HG03378 (cell line): ENCODE measurements around the gene SFRP2.
A peak's percentile ranks its signal among the peaks of the same experiment; 100 is the strongest.

Experiments
- ATAC-seq: cut with Tn5 transposase; IDR thresholded peaks from one replicate; pipeline ENCODE4 v1.9.1; 2021; ENCODE audit warnings: mild to moderate bottlenecking, moderate library complexity; ENCODE audit not compliant: unreplicated experiment

Gene SFRP2

DNA sequence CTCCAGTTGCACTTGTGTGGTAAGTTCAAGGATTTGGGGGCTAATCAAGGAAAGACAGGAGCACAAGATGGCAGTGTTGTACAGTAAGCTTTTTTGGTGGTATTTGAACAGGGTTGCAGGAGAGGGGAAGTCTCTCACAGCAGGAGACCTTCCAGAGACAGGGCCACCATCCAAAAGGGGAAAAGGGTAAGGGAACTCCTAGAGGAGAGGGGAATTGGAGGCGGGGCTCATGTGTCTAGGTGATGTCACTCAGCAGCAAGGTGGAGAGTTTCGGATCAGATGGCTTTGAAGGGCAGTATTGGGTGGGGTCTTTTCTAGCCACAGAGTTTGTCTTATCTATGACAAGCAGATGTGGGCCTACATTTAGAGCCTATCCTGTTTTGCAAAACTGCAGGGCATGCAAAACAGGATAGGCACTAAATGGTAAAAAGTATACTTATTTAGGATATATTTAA is 15.6 kb downstream of the SFRP2 start:
- no peak for ATAC-seq

DNA sequence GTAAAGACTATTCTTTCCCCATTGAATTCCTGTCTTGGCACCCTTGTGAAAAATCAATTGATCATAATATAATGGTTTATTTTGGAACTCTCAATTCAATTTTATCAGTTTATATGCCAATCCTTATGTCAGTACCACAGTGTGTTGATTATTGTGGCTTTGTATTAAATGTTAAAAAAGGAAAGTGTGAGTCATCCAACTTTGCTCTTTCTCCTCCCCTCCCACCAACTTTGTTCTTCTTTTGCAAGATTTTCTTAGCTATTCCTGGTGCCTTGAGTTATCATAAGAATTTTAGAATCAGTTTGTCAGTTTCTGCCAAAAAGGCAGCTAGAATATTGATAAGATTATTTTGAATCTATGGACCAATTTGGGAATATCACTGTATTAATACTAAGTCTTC is 17.8 kb downstream of the SFRP2 start:
- ATAC-seq: no peak

DNA sequence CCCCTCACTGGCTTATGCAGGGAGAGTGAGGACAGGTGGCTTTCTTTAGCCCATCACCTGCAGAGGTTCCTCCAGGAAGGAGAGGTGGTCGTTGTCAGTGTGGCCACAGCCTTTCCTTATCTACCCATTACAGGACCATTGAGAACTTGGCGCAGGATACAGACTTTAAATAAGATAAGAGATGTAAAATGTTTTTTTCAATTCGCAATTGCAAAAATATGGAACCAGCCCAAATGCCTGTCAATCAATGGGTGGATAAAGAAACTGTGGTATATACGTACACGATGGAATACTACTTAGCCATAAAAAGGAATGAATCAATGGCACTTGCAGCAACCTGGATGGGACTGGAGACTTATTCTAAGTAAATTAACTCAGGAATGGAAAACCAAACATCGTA is 22.1 kb downstream of the SFRP2 start:
- no peak for ATAC-seq

DNA sequence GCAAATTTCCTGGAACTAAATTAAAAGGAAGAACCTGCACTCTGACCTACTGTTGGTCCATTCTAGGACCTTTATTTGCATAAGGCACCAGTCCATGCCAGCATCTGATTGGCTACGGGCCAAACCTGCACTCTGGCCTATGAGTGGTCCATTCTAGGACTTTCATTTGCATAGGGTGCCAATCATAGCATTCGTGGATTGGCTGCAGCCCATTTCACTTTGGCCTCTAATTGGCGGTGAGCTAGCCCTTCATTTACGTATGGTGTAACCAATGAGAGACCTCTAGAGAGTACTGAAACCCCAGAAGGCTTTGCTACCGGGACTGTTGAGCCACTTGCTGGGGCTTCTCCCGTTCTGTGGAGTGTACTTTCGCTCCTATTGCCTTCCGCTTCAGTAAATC is 23.0 kb downstream of the SFRP2 start:
- ATAC-seq: no peak

DNA sequence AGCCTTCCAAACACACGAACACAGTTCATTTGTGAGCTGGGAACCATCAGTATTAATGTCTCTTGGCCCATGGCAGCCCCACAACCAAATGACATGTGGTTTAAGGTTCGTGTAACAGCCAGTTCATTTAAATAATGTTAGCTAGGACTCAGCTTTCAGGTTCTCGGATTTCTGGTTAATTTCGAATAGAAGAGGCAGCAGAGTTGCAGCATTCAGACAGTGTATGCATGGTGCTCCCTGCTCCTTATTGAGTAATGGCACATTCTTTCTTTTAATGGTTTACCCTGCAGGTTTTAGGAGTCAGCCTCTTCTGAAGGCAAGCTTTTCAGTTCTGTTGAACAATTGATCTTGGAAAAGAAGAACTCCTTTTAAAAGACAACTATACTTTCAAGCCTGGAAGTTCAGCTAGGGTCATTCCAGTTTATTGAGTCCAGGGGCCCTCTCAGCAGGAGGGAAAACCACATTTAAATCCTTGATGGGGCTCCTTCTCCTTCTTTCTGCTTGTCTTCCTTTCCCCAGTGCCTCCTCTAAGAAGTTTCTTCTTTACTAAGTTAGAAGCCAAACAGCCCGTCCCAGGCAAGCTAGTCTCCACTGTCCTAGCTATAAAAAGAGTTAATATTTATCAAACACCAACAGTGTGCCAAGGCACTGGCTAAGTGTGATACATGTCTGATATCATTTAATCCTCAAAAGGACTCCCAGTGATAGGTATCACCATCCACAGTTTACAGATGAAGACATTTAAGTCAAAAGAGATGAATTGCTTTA is 24.1 kb downstream of the SFRP2 start:
- ATAC-seq: no peak

DNA sequence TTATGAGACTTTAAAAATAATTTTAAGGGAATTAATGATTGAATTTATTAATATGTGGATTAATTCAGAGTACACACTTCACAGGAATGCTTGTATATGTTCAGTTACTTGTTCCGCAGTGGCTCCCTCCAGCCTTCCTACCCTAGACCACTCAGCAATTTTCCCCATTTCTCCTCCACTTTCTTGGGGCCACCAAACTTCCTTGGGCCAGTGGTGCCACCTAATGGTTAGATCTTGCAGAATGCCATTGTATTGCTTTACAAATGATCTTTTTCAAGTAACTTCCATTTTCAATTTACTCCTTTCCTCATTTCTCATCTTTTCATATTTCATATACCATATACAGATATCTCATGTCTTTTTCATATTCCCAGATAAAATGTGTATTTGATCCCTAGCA is 25.5 kb downstream of the SFRP2 start:
- ATAC-seq: no peak

DNA sequence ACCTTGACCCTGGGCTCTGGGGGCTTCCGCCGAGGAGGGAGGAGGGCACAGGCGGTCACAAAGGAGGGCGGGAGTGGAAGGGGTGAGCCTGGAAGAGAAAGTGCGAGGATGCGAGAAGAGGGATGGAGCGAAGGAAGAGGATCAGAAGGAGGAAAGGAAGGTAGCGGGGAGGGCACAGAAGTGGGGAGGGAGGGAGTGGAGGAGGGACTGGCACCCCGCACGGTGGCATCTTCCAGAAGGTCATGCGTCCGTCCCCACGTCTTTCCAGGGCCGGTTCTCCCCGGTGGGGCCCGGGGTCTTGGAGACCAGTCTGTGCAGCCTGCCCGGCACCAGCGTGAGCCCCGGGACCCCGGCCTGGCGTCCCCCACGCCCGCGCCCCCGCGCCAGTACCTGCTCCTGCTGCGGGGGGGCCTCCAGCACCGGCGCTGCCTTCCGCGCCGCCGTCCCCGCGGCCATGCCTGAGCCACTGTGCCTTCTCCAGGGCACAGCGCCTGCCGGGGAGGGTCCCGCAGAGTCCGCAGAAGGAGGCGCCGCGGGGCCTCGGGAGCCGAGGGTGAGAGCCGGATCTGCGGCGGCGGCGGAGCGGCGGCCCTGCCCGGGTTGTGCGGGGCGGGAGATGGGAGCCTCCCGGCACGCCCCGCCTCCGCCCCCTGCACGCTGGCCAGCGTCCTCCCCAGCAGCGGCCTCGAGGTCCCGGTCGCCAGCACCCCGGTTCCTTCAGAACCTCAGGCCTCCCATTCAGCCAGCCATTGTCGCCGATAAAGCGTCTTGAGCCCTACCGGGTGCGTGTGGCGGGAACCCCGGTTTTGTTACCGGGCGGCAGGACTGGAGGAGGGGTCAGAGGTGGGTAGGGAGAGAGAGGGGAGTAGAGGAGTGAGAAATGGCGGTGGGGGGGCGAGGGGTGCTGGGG is 29.2 kb downstream of the SFRP2 start, which contains the start of gene RNF175:
RNF175 (minus strand) TSS at position 618 of the 910 bp plus-strand sequence; CDS start at position 456, 162 bp downstream.
- no peak for ATAC-seq

DNA sequence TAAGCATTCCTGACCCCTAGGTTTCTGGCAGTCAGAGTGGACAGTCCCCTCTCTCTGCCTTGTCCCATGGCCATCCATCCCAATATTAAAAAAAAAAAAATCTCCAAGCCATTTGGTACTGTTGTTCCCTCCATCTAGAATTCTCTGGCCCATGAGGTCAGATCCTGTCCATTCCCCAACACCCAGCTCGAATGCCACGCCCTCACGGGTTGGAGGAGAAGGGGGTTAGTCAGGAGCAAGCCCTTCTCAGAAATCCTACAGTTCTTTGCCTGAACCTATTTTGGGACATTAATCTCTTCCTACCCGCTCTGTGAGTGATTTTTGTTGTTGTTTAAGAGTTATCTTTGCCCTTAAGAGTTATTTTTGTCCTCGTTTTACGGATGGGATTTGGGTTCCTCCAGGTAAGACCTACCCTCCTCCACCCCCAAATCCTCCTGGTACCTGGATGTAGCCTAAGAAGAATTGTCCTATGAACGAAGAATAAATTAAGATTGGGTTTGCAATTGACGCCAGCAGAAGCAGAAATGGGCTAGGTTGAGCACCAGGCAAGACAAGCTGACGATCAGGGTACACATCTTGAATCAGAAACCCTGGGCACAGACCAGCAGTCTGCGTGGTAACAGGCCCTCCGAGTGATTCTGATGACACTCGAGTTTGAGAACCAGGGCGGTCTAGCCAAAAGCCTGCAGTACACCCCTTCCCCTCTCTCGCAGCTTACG is 30.0 kb downstream of the SFRP2 start:
- no peak for ATAC-seq

DNA sequence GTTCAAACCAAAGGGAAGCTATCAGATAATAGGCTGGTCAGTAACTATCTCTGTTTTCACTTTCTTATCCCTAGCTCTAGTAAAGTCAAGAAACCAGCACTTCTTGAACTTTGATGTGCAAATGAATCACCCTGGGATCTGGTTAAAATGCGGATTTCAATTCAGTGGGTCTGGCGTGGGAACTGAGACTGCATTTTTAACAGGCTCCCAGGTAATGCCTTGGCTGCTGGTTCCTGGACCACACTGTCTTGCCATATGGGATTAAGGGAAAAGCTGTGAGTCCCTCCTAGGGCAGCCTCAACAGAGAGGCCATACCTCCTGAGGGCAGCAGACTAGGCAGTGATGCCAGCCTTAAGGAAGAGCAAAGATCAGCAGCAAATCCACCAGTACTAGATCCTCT is 30.7 kb downstream of the SFRP2 start:
- no peak for ATAC-seq

DNA sequence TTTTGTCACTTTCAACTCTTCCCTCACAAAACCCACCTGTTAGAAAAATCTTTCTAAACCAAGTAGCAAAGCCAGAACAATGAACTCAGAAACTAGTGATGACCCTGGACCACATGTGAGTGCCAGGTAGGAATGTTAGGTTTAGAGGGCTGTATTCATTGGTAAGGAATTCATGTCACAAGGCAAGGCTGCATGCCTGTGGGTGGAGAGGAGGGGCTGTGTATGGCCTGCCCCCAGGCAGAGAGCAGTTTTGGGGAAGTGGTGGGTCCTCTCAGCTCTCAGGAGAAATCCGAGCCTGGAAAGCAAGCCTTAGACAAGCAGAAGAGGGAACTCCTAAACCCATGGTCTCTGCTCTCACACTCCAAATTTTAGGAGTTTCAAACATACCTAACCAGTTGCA is 31.5 kb downstream of the SFRP2 start:
- no peak for ATAC-seq

DNA sequence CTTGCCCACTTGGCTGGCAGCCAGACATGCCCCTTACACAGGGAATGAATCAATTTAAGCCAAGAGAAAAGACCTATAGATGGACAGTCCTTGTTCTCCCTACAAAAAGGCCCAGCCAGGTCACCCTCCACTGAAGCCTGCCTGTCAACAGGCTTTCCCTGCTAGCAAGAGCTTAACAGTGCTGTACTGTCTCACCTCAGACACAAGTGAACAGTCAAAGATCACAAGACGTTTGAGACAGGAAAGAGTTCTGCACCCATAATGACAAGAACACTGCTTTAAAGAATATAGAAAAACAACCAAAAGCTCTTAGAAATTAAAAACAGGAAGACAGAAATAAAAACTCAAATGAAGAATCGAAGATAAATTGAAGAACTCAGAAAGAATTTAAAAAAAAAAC is 33.7 kb downstream of the SFRP2 start:
- no peak for ATAC-seq

DNA sequence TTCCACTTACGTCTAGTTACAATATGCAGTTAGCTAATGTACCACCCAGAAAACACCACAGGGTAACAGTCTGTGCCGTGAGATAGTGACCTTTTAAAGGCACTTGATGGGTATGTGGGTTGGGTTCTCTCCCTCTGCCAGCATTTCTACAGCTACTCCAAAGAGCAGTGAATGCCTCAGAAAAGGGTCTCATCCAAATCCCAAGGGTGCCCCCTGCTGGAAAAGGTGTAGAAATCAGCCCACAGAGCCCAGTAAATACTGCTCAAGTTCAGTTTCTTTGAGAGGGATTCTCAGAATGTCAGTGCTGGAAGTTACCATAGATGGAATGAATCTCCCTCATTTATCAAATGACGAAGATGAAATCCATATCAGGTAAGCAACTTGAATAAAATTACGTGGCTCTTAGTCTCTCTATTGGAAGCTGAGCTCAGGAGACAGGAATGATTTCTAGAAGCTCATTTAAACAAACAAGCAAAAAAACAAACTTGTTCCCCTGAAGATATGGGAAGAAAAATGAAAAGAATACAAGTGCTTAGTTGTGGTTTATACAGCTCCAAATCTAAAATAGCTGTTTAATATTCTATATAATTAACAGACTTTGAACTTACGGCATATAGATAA is 38.6 kb downstream of the SFRP2 start:
- peak; percentile 86 for ATAC-seq

DNA sequence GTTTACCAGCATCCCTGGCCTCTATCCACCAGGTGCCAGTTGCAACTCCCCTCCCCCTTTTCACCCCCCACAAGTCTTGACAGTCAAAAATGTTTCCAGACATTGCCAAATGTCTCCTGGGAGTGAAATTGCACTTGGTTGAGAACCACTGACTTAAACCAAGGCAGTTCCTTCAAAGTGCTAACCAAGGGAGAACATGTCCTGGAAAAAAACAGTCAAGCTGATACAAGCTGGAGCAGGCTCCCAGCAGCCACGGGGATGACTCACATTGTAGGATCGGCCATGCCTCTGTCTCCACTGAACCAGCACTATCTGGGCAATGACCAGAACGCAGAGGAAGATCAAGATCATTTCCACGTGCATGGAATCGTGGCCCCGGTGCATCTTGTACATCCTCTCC is 40.5 kb downstream of the SFRP2 start:
- ATAC-seq: no peak

DNA sequence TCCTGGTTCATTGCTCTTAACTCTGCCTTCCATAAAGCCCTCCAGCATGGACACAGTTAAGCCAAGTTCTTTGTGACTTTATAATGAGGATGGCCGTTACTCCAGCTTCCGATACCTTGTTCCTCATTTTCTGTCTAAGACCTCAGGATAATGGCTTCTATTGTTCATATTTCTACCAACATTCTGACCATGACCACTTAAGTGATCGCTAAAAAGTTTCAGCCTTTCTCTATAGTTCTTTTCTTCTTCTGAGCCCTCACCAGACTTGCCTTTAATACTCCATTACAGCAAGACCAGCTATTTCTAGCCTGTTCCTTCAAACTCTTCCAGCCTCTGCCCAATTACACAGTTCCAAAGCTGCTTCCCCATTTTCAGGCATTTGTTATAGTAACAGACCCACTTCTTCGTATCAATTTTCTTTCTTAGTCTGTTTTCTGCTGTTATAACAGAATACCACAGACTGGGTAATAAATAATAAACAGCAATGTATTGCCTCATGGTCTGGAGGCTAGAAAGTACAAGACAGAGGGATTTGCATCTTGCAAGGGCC is 41.4 kb downstream of the SFRP2 start:
- no peak for ATAC-seq

DNA sequence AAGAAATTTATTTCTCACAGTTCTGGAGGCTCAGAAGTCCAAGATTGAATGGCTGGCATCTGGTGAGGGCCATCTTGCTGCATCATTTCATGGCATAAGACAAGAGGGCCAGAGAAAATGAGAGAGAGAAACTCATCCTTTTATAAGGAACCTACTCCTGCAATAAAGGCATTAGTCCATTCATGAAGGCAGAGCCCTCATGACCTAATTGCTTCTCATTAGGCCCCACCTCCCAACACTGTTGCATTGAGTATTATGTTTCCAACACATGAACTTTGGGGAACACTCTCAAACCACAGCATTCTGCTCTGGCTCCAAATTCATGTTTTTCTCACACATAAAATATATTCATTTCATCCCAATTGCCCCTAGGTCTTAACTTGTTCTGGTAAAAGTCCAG is 43.2 kb downstream of the SFRP2 start:
- no peak for ATAC-seq

DNA sequence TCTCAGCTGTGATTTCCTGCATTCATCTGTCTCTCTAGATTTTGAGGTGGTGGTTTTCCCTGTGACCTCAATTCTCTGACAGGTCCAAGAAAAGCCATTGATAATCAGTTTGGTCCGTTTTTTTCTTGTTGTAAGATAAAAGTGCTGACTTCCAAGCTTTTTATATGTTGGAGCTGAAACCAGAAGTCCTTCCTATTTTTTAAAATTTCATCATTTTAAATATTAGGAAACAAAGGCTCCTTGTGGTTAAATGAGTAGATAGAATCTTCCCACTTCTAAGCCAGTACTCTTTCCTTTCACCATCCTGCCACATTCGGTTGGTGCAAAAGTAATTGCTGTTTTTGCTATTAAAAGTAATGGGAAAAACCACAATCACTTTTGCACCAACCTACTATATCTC is 47.3 kb downstream of the SFRP2 start:
- no peak for ATAC-seq

DNA sequence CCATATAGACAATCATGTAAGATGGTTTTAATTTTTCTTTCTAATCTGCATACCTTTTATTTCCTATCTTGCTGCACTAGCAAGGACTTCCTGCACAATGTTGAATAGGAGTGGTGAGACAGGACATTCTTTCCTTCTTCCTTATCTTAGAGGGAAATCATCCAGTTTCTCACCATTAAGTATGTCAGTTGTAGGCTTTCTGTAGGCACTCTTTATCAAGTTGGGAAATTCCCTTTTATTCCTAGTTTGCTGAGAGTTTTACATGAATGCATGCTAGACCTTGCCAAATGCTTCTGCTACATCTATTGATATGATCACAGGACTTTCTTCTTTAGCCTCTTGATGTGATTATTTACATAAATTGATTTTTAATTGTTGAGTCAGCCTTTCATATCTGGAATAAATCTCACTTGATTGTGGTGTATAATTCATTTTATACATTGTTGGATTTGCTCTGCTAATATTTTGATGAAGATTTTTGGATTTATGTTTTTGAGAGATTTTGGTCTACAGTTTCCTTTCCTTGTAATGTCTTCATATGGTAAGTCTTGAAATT is 52.9 kb downstream of the SFRP2 start:
- ATAC-seq: no peak

DNA sequence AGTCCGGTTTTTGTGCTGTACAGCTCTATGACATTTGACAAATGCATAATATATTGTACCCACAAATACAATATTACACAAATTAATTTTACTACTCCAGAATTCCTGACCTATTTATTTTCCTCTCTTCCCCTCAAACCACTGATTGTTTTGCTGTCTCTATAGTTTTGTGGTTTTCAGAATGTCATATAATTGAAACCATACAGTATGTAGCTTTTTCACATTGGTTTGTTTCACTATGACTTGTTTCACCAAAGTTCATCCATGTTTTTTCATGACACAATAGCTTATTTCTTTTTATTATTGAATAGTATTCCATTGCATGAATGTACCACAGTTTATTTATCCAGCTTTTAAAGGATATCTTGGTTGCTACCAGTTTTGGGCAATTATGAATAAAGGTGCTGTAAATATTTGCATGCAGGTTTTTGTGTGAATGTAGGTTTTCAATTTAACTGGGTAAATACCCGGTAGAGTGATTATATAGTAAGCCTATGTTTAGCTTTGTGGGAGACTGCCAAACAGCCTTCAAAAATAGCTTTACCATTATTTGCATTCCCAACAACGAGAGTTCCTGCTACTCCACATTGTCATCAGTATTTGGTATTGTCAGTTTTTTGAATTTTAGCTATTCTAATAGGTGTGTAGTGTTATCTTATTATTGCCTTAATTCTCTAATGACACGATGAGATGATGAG is 55.0 kb downstream of the SFRP2 start:
- peak; percentile 73 for ATAC-seq

DNA sequence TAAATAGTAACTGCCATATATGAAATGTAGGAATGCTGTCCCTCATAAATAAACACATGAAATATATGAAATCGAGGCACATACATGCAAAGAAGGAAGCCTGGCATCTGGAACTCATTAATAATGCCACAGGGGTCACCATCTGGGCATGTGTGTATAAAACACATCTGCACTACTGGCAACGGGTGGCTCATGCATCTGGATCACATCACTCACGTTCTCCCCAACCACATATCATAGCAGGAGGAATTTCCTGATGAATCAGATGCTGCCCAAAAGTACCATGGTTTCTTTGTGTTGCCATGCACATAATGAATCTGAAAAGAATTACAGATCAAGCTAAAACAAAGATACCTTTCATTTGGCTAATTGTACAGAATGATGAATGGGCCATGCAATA is 57.6 kb downstream of the SFRP2 start:
- no peak for ATAC-seq
